ENCODE data around the gene GH2. TPM values are rescaled to one million over a fixed set of nuclear protein-coding genes. Genes with fewer than 3 reads are reported as not detected.
"Not testable (repeated sequence)": the region's sequence is repeated elsewhere in the genome, so short reads cannot be mapped to it uniquely, and the experiment has no call there.

The GH2 gene
- total RNA-seq, 2 experiments from 2014 or later: not detected

DNA sequence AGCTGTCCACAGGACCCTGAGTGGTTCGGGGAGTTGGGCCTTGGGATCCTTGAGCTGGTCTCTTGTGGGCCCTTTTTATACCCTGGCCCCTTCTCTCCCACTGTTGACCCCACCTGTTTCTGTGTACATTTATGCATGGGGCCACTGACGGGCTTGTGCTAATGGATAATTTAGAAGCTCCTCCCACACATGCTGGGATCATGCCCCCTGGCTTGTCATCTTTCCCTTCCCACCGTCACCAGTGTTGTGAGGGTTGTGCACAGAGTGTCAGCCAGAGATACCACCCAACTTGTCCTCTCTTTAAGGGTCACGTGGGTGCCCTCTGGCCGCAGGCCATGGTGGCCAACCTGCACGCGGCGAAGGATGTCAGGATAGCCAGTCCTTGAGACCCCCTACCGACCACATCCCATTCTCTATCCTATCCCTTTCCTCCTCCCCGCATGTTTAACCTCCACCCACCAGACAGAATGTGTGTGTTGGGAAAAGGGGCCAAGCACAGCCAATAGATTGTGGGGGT, 37.1 kb upstream of the GH2 start, which contains the start of gene GH1:
TSS of gene GH1 (minus strand) at position 51 of the 517 bp plus-strand sequence. CDS start 63 bp downstream, outside the sequence.
- not testable (repeated sequence) for ATAC-seq (ENCODE audit: low read depth); H3K27ac Mint-ChIP-seq

DNA sequence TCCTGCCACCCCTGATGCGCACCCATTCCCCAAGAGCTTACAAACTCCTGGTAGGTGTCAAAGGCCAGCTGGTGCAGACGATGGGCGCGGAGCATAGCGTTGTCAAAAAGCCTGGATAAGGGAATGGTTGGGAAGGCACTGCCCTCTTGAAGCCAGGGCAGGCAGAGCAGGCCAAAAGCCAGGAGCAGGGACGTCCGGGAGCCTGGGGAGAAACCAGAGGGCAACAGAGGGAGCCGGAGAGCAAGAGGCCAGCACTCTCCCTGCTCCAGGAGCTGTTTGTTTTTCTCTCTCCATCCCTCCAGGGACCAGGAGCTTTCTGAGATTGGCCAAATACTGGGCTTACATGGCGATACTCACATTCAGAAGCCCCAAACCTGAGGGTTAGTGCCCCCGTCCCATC, 36.6 kb upstream of the GH2 start:
- H3K4me1 Mint-ChIP-seq: peaks cover 5% of the 10 kb centered on the region
- POLR2A ChIA-PET: interaction anchor here (2.1 to 2.5 kb wide), 2 partner anchors 28 to 72 kb away, joined by 8 to 9 read pairs; no protein-coding TSS in a partner anchor
- no peak overlapping the region for H3K4me3 Mint-ChIP-seq
- peaks cover 8% of the 10 kb centered on the region for H3K27me3 Mint-ChIP-seq
- DNase-seq (no peak), ATAC-seq (ENCODE audit: low read depth) (no peak)
- H3K9me3 Mint-ChIP-seq: no peaks in the 10 kb centered on the region
- no peak overlapping the region for H3K27ac Mint-ChIP-seq
- H3K36me3 Mint-ChIP-seq: no peaks in the 10 kb centered on the region

More for the DNA sequence above, 37.1 kb upstream of the GH2 start, which contains the start of gene GH1:
- H3K9me3 Mint-ChIP-seq, H3K36me3 Mint-ChIP-seq, H3K27me3 Mint-ChIP-seq, H3K4me1 Mint-ChIP-seq, H3K4me3 Mint-ChIP-seq, DNase-seq: not testable (repeated sequence)
- POLR2A ChIA-PET: interaction anchor here (1.0 to 2.5 kb wide), 3 partner anchors 28 to 215 kb away, joined by 3 to 9 read pairs (median 8); no protein-coding TSS in a partner anchor

DNA sequence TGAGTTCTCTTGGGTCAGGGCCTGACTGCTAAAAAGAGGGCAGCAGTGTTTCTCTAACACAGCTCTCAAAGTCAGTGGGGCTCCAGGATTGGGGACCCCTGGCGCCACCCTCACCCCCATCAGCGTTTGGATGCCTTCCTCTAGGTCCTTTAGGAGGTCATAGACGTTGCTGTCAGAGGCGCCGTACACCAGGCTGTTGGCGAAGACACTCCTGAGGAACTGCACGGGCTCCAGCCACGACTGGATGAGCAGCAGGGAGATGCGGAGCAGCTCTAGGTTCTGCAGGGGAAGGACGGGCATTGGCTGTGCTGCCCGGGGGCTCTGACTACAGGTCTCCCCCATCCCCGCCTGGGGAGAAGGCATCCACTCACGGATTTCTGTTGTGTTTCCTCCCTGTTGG, 35.9 kb upstream of the GH2 start:
- H3K9me3 Mint-ChIP-seq: no peaks in the 10 kb centered on the region
- H3K27ac Mint-ChIP-seq: no peak overlapping the region
- no peak for DNase-seq
- no peak for ATAC-seq (ENCODE audit: low read depth)
- H3K36me3 Mint-ChIP-seq: no peaks in the 10 kb centered on the region
- no peak overlapping the region for H3K4me3 Mint-ChIP-seq
- peaks cover 5% of the 10 kb centered on the region for H3K4me1 Mint-ChIP-seq
- POLR2A ChIA-PET: interaction anchor here (2.5 kb wide), 1 partner anchor 73 kb away, joined by 8 read pairs; no protein-coding TSS in a partner anchor
- peaks cover 13% of the 10 kb centered on the region for H3K27me3 Mint-ChIP-seq

DNA sequence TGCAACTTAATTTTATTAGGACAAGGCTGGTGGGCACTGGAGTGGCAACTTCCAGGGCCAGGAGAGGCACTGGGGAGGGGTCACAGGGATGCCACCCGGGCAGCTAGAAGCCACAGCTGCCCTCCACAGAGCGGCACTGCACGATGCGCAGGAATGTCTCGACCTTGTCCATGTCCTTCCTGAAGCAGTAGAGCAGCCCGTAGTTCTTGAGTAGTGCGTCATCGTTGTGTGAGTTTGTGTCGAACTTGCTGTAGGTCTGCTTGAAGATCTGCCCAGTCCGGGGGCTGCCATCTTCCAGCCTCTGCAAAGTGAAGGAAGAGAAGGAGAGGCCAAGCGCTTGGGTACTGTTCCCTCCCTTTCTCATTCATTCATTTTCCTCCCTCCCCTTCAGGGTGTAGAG, 35.5 kb upstream of the GH2 start:
- H3K27ac Mint-ChIP-seq; DNase-seq; H3K4me3 Mint-ChIP-seq; H3K9me3 Mint-ChIP-seq; H3K36me3 Mint-ChIP-seq; POLR2A ChIA-PET; ATAC-seq (ENCODE audit: low read depth); H3K4me1 Mint-ChIP-seq: not testable (repeated sequence)
- H3K27me3 Mint-ChIP-seq: peaks cover 13% of the 10 kb centered on the region

DNA sequence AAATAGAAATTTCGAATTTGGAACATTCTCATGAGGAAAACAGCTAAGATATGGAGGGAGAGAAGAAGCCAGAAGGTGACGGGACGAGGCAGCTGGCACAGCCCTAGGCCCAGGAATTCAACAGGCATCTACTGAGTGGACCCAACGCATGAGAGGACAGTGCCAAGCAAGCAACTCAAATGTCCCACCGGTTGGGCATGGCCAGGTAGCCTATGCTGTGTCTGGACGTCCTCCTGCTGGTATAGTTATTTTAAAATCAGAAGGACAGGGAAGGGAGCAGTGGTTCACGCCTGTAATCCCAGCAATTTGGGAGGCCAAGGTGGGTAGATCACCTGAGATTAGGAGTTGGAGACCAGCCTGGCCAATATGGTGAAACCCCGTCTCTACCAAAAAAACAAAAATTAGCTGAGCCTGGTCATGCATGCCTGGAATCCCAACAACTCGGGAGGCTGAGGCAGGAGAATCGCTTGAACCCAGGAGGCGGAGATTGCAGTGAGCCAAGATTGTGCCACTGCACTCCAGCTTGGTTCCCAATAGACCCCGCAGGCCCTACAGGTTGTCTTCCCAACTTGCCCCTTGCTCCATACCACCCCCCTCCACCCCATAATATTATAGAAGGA, 34.9 kb upstream of the GH2 start:
- H3K27me3 Mint-ChIP-seq: peaks cover 13% of the 10 kb centered on the region
- H3K9me3 Mint-ChIP-seq: no peaks in the 10 kb centered on the region
- no peak overlapping the region for H3K4me3 Mint-ChIP-seq
- DNase-seq (no peak), ATAC-seq (ENCODE audit: low read depth) (no peak)
- no peak overlapping the region for H3K27ac Mint-ChIP-seq
- peaks cover 5% of the 10 kb centered on the region for H3K4me1 Mint-ChIP-seq
- POLR2A ChIA-PET: no interaction called here
- H3K36me3 Mint-ChIP-seq: no peaks in the 10 kb centered on the region

DNA sequence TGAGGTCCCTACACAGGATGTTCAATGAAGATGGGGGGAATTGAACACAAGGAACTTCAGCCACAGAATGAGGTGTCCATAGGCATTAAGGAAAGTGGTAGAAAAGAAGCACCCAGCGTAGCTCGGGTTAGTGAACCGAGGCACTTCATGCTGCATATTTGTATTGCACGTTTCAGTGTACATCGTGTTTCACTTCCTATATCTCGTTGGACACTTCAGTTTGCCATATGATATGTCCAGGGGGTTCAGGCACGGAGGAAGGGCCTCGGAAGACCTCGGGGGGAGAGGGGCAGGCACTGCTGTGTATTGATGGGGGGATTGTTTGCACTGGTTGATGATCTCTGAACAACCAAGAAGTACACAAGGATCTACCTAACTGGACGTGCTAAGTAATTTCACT, 34.0 kb upstream of the GH2 start:
- peaks cover 13% of the 10 kb centered on the region for H3K27me3 Mint-ChIP-seq
- POLR2A ChIA-PET; H3K9me3 Mint-ChIP-seq; H3K4me1 Mint-ChIP-seq; DNase-seq; H3K36me3 Mint-ChIP-seq; ATAC-seq (ENCODE audit: low read depth); H3K4me3 Mint-ChIP-seq; H3K27ac Mint-ChIP-seq: not testable (repeated sequence)

DNA sequence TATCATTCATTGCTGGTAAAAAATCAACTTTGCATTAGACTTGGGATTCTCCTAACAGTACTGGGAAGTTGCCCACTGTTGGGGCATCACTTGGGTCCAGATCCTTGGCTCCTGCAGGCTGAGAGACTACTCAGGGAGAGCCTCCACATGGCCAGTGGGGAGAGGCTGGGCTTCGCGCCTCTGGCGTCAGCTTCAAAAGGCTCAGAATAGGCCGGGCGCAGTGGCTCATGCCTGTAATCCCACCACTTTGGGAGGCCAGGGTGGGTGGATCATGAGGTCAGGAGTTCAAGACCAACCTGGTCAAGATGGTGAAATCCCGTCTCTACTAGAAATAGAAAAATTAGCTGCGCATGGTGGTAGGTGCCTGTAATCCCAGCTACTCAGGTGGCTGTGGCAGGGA, 32.7 kb upstream of the GH2 start:
- ATAC-seq (ENCODE audit: low read depth): no peak
- POLR2A ChIA-PET: no interaction called here
- DNase-seq: no peak
- Mint-ChIP-seq H3K9me3 (no peaks in the 10 kb centered on the region), H3K4me3 (no peak overlapping the region), H3K27me3 (peaks cover 11% of the 10 kb centered on the region), H3K27ac (no peak overlapping the region), H3K36me3 (no peaks in the 10 kb centered on the region), H3K4me1 (peaks cover 5% of the 10 kb centered on the region)

DNA sequence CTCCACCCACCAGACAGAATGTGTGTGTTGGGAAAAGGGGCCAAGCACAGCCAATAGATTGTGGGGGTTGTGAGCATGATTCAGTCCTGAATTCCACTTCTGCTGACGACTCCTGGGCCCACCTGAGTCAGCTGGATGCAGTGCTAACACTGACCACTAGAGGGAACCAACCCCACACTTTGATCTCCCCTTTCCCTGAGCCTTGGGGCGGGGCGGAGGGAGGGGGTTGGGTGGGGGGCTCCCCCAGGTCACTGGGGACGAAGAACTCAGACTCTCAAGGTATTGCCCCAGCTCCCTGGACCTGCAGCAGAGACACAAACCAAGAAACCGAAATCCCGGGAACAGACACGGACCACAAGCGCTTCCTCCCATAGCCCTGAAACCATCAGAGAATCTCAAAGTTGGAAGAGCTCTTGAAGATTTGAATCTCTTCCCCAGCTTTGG, 29.9 kb upstream of the GH2 start:
- ATAC-seq (ENCODE audit: low read depth): peak; percentile 59
- Mint-ChIP-seq H3K4me1 (no peaks in the 10 kb centered on the region), H3K9me3 (no peaks in the 10 kb centered on the region), H3K4me3 (no peak overlapping the region), H3K27me3 (peaks cover 7% of the 10 kb centered on the region), H3K27ac (no peak overlapping the region), H3K36me3 (no peaks in the 10 kb centered on the region)
- POLR2A ChIA-PET: interaction anchor here (0.6 to 1.6 kb wide), 2 partner anchors 106 to 222 kb away, joined by 3 to 4 read pairs; no protein-coding TSS in a partner anchor
- peak; percentile 59 for DNase-seq

DNA sequence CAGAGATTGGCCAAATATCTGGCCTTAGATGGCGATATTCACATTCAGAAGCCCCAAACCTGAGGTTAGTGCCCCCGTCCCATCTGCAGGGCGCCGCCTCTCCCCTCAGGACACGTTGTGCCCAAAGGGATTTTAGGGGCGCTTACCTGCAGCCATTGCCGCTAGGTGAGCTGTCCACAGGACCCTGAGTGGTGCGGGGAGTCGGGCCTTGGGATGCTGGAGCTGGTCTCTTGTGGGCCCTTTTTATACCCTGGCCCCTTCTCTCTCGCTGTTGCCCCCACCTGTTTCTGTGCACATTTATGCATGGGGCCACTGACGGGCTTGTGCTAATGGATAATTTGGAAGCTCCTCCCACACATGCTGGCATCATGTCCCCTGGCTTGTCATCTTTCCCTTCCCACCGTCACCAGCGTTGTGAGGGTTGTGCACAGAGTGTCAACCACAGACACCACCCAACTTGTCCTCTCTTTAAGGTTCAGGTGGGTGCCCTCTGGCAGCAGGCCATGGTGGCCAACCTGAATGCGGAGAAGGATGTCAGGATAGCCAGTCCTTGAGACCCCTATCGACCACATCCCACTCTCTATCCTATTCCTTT, 29.4 kb upstream of the GH2 start, which contains the start of gene CSHL1:
TSS of gene CSHL1 (minus strand) at position 218 of the 595 bp plus-strand sequence. CDS start at position 156, 62 bp downstream.
- Mint-ChIP-seq H3K9me3 (no peaks in the 10 kb centered on the region), H3K27me3 (peaks cover 7% of the 10 kb centered on the region), H3K4me3 (no peak within 1 kb of the TSS), H3K36me3 (no peaks in the 10 kb centered on the region), H3K27ac (no peak within 1 kb of the TSS), H3K4me1 (no peaks in the 10 kb centered on the region)
- DNase-seq (no peak), ATAC-seq (ENCODE audit: low read depth) (no peak)
- POLR2A ChIA-PET: no interaction called here

DNA sequence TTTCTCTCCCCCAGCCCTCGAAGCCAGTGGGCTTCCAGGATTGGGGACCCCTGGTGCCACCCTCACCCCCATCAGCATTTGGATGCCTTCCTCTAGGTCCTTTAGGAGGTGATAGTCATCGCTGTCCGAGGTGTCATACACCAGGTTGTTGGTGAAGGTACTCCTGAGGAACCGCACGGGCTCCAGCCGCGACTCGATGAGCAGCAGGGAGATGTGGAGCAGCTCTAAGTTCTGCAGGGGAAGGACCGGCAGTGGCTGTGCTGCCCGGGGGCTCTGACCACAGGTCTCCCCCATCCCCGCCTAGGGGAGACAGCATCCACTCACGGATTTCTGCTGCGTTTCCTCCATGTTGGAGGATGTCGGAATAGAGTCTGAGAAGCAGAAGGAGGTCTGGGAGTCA, 28.4 kb upstream of the GH2 start:
- no peak for ATAC-seq (ENCODE audit: low read depth)

DNA sequence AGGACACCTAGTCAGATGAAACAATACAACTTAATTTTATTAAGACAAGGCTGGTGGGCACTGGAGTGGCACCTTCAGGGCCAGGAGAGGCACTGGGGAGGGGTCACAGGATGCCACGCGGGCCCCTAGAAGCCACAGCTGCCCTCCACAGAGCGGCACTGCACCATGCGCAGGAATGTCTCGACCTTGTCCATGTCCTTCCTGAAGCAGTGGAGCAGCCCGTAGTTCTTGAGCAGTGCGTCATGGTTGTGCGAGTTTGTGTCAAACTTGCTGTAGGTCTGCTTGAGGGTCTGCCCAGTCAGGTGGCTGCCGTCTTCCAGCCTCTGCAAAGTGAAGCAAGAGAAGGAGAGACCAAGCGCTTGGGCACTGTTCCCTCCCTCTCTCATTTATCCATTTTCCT, 27.8 kb upstream of the GH2 start:
- ATAC-seq (ENCODE audit: low read depth); POLR2A ChIA-PET; H3K27ac Mint-ChIP-seq; H3K4me3 Mint-ChIP-seq; H3K9me3 Mint-ChIP-seq; DNase-seq; H3K4me1 Mint-ChIP-seq; H3K36me3 Mint-ChIP-seq: not testable (repeated sequence)
- peaks cover 10% of the 10 kb centered on the region for H3K27me3 Mint-ChIP-seq

More for the DNA sequence above, 28.4 kb upstream of the GH2 start:
- Mint-ChIP-seq H3K27ac (no peak overlapping the region), H3K27me3 (peaks cover 10% of the 10 kb centered on the region), H3K36me3 (no peaks in the 10 kb centered on the region), H3K4me3 (no peak overlapping the region), H3K4me1 (no peaks in the 10 kb centered on the region), H3K9me3 (no peaks in the 10 kb centered on the region)
- POLR2A ChIA-PET: no interaction called here
- no peak for DNase-seq

DNA sequence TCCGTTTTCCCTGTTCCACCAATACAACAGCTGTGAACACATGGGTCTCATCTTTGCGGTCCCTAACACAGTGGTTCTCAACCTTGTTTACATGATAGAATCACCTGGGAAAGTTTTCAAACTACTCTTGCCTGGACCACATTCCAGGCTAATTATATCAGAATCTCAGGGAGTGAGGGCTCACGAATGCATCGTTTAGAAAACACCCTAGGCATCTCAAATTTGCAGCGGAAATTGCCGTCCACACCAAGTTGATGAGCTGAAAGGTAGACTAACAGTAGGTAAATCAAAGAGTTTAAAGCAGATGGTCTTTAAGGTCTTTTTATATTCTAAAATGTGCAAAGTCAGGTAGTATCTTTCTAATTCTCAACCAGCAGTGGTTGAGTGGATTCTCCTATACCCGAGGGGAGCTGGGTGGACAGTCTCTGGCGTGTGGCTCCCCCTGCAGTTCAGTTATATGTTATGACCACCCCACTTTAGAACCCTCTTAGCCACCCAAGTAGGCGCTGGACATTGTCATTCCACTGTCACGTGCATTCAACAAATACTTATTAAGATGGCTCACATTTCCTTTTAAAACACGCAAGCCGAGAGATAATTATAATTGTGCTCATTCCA, 25.5 kb upstream of the GH2 start:
- POLR2A ChIA-PET, DNase-seq, H3K4me1 Mint-ChIP-seq, H3K4me3 Mint-ChIP-seq, H3K9me3 Mint-ChIP-seq, H3K36me3 Mint-ChIP-seq, H3K27me3 Mint-ChIP-seq, H3K27ac Mint-ChIP-seq: not testable (repeated sequence)
- peak; percentile 57 for ATAC-seq (ENCODE audit: low read depth)

DNA sequence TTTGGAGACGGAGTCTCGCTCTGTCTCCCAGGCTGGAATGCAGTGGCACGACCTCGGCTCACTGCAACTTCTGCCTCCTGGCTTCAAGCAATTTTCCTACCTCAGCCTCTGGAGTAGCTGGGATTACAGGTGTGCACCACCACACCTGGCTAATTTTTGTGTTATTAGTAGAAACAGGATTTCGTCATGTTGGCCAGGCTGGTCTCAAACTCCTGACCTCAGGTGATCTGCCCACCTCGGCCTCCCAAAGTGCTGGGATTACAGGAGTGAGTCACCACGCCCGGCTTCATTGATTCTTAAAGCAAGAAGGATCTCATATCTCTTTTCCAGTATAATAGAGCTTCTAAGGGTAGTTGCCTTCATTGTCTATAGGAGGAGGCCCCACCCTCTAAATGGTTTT, 23.1 kb upstream of the GH2 start:
- H3K4me3 Mint-ChIP-seq; ATAC-seq (ENCODE audit: low read depth); H3K27ac Mint-ChIP-seq; DNase-seq; H3K9me3 Mint-ChIP-seq; H3K36me3 Mint-ChIP-seq; H3K4me1 Mint-ChIP-seq: not testable (repeated sequence)
- POLR2A ChIA-PET: interaction anchor here (0.7 kb wide), 1 partner anchor 25 kb away, joined by 5 read pairs; no protein-coding TSS in a partner anchor
- H3K27me3 Mint-ChIP-seq: peaks cover 15% of the 10 kb centered on the region
